ENCODE results near the gene ESCO1. TPM values are rescaled to one million over a fixed set of nuclear protein-coding genes. Genes with fewer than 3 reads are reported as not detected.

ESCO1 gene
- total RNA-seq, 1 experiment from 2014 or later, result 36.7 TPM

GRCh38 chr18:21486905-21487437, 113.5 kb downstream of the ESCO1 start:
- H3K27me3 Mint-ChIP-seq (ENCODE audit: low read depth), result no peaks in the 10 kb centered on the region

More at GRCh38 chr18:21486905-21487437, 113.5 kb downstream of the ESCO1 start:
- Histone ChIP-seq H3K27me3 (ENCODE audit: insufficient read depth, low read length) (no peaks in the 10 kb centered on the region), H2AK5ac (ENCODE audit: insufficient read length, low read length) (no peak overlapping the region), H4K8ac (replicated peaks; ENCODE audit: insufficient read length, low read depth, low read length) (no peak overlapping the region), H3K9me3 (ENCODE audit: control insufficient read depth, low read depth, low read length) (no peaks in the 10 kb centered on the region), H3K23ac (ENCODE audit: insufficient read length, low read depth, low read length) (no peak overlapping the region), H3K4me1 (ENCODE audit: insufficient read depth, low read length) (peaks cover 2% of the 10 kb centered on the region; the same call in 1 of the 2 replicates), H3K27ac (ENCODE audit: insufficient read length, low read depth, low read length) (no peak overlapping the region), H3T11ph (ENCODE audit: low read length) (no peak overlapping the region), H2BK12ac (ENCODE audit: insufficient read length, low read depth, low read length) (no peak overlapping the region), H3K4me2 (ENCODE audit: insufficient read depth, insufficient read length, low read length) (no peak overlapping the region), H4K20me1 (ENCODE audit: control insufficient read depth, insufficient read depth, insufficient read length) (no peaks in the 10 kb centered on the region), H2BK15ac (ENCODE audit: low read depth, low read length) (no peak overlapping the region), H3K79me2 (ENCODE audit: insufficient read depth, low read length) (no peaks in the 10 kb centered on the region), H2BK5ac (ENCODE audit: insufficient read length, low read length) (no peak overlapping the region), H2BK20ac (ENCODE audit: low read depth, low read length, poor library complexity, severe bottlenecking) (no peak overlapping the region), H3K9ac (ENCODE audit: extremely low read depth, insufficient read length, low read length) (no peak overlapping the region), H3K14ac (ENCODE audit: insufficient read depth, low read length) (no peak overlapping the region), H3K18ac (ENCODE audit: insufficient read length, low read depth, low read length) (no peak overlapping the region), H3K23me2 (ENCODE audit: insufficient read length, low read depth, low read length, poor library complexity, severe bottlenecking) (no peaks in the 10 kb centered on the region), H2BK120ac (ENCODE audit: low read depth, low read length, poor library complexity, severe bottlenecking) (no peak overlapping the region), H4K5ac (ENCODE audit: insufficient read length, low read depth, low read length) (no peak overlapping the region), H3K79me1 (ENCODE audit: insufficient read depth, low read depth, low read length, poor library complexity, severe bottlenecking) (no peaks in the 10 kb centered on the region), H3K4ac (ENCODE audit: low read depth, low read length) (no peak overlapping the region), H2AFZ (ENCODE audit: low read length) (no peak overlapping the region), H3K56ac (ENCODE audit: insufficient read length, low read depth, low read length) (no peak overlapping the region), H4K91ac (ENCODE audit: insufficient read length, low read depth, low read length) (no peak overlapping the region)
- peaks cover 0 to 5% (median 0%) of the 10 kb centered on the region in 3 experiments; a peak in 1 of 7 replicates for H3K36me3 Mint-ChIP-seq (ENCODE audit: insufficient read depth in 1 of 3, low read depth in 3 of 3)
- H3K4me3 Mint-ChIP-seq, result no peak overlapping the region
- no peaks in the 10 kb centered on the region for H3K9me3 Mint-ChIP-seq
- no CpG with 5 or more reads among the region's 3 CpGs for WGBS (ENCODE audit: extremely low coverage, insufficient read length, low lambda C conversion rate)
- TF ChIP-seq CTCF (conservative IDR thresholded peaks at IDR 0.05), result no peak
- H3K4me1 Mint-ChIP-seq, result peaks cover 9 to 11% of the 10 kb centered on the region in 2 experiments
- DNase-seq, result no peak
- H3K27ac Mint-ChIP-seq, result no peak overlapping the region

All from H9 (cell line).